Measurements from ENCODE around the gene UBL3.
A peak's percentile ranks its signal among the peaks of the same experiment; 100 is the strongest.

The UBL3 gene

GRCh38 chr13:29856426-29856825 is 6.0 kb upstream of the UBL3 start:
- peak; percentile 14 to 63 (median 44) for DNase-seq

- DNase-seq: no peak
Measured at GRCh38 chr13:29855784-29856183, 5.4 kb upstream of the UBL3 start.

- peak in 2 of 3 donors; percentile 24 to 33 for DNase-seq
Measured at GRCh38 chr13:29855009-29855408, 4.6 kb upstream of the UBL3 start.

GRCh38 chr13:29853131-29853530 is 2.7 kb upstream of the UBL3 start:
- DNase-seq: no peak

- no peak for DNase-seq
Measured at GRCh38 chr13:29852472-29853054, 2.1 kb upstream of the UBL3 start.

GRCh38 chr13:29849731-29850212 is 645 bp downstream of the UBL3 start:
- peak; percentile 77 to 87 (median 79) for DNase-seq

GRCh38 chr13:29849071-29849631 is 1.3 kb downstream of the UBL3 start:
- DNase-seq: peak; percentile 86 to 91 (median 89)

- DNase-seq: peak; percentile 38 to 49 (median 44)
Measured at GRCh38 chr13:29847501-29847983, 2.9 kb downstream of the UBL3 start.

GRCh38 chr13:29846475-29847256 is 3.8 kb downstream of the UBL3 start:
- DNase-seq: no peak

- peak in 2 of 3 donors; percentile 32 to 46 for DNase-seq
Measured at GRCh38 chr13:29845440-29846056, 4.9 kb downstream of the UBL3 start.

GRCh38 chr13:29844441-29844840 is 6.0 kb downstream of the UBL3 start:
- no peak for DNase-seq

- no peak for DNase-seq
Measured at GRCh38 chr13:29840585-29840984, 9.8 kb downstream of the UBL3 start.

- no peak for DNase-seq
Measured at GRCh38 chr13:29835280-29836061, 14.9 kb downstream of the UBL3 start.

GRCh38 chr13:29832761-29833298 is 17.6 kb downstream of the UBL3 start:
- no peak for DNase-seq

GRCh38 chr13:29830000-29830399 is 20.4 kb downstream of the UBL3 start:
- no peak for DNase-seq

GRCh38 chr13:29819143-29819542 is 31.3 kb downstream of the UBL3 start:
- no peak for DNase-seq

GRCh38 chr13:29817604-29818378 is 32.6 kb downstream of the UBL3 start:
- peak; percentile 56 to 86 (median 78) for DNase-seq

GRCh38 chr13:29816715-29817114 is 33.7 kb downstream of the UBL3 start:
- no peak for DNase-seq

- no peak for DNase-seq
Measured at GRCh38 chr13:29815336-29815735, 35.1 kb downstream of the UBL3 start.

- no peak for DNase-seq
Measured at GRCh38 chr13:29810898-29811297, 39.5 kb downstream of the UBL3 start.

GRCh38 chr13:29810145-29810742 is 40.2 kb downstream of the UBL3 start:
- DNase-seq: no peak

Data from suppressor macrophage treated with lipopolysaccharide for 1 hour (primary cell).